ENCODE measurements around the gene FAM168A. TPM values are rescaled to one million over a fixed set of nuclear protein-coding genes. Genes with fewer than 3 reads are reported as not detected.

The FAM168A gene
- total RNA-seq, 1 experiment from 2014 or later, result 62.8 TPM

DNA sequence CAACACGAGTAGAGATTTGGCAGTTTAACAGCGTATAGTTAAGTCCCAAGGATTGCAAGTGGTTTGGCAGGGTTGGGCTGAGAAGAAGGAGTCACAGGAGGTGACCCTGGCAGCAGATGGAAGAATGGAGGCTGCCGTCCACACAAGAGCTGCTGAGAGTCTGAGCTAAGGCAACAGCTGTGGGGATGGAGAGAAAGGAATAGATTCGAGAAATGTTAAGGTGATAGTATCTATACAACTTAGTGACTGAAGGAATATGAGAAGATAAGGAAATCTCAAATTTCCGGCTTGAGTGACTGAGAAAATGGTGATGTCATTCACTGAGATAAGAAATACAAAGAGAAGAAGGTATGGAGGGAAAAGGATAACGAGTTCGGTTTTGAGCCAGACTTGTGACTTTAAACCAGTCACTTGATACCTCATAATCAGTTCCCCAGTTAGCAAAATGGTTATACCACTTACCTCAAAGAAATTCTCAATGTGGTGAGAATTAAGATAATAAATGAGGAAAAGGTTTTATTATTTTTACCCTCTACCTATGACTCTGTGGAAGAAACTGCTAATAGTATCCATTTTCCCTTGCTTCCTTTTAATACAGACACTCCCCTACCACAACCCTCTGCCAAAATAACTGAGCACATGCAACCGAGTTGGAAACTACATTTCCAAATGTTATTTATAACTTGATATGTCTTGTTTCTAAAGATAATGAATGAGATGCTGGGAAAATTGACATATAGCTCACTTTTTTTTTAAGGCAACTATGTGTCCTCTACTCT, 30.7 kb downstream of the FAM168A start:
- no peak overlapping the region for H3K4me3 ChIP-seq (ENCODE audit: low read depth in 2 of 2, low read length in 2 of 2)

DNA sequence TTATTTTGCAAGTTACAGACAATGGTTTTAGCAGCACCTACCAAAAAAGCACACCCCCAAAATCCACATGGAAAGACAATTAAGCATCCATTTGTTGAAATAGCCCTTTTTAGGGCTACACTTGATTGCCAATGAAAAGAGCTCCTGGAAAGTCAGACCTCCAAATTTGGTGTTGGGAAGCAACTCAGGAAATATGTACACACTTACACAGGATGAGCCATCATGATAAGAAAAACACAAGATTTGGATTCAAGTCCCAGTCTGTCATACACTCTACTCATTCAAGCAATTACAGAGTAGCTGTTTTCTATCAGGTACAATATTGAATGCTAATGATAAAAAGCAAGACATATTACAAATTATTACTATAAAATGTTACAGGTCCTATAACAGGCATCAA, 31.5 kb downstream of the FAM168A start:
- ChIA-PET POLR2A (no interaction called here), CTCF (no interaction called here)
- in situ Hi-C loops (cut with HindIII; ENCODE audit: low pct_unique_long_range_greater_than_20kb, low sequenced_read_pairs), result no loop called here

More for the DNA sequence above, 30.7 kb downstream of the FAM168A start:
- in situ Hi-C loops (cut with HindIII; ENCODE audit: low pct_unique_long_range_greater_than_20kb, low sequenced_read_pairs), result no loop called here
- DNase-seq (ENCODE audit: low read depth, low spot score), result no peak
- intact Hi-C loops (cut with micrococcal nuclease; ENCODE audit: unreplicated experiment), result no loop called here
- BruUV-seq (replicated peaks), result no TSS peak
- no peak for TF ChIP-seq POLR2AphosphoS5 (IDR thresholded peaks at IDR 0.05; ENCODE audit: low read depth, low read length)
- TF ChIP-seq, protein P1, sequence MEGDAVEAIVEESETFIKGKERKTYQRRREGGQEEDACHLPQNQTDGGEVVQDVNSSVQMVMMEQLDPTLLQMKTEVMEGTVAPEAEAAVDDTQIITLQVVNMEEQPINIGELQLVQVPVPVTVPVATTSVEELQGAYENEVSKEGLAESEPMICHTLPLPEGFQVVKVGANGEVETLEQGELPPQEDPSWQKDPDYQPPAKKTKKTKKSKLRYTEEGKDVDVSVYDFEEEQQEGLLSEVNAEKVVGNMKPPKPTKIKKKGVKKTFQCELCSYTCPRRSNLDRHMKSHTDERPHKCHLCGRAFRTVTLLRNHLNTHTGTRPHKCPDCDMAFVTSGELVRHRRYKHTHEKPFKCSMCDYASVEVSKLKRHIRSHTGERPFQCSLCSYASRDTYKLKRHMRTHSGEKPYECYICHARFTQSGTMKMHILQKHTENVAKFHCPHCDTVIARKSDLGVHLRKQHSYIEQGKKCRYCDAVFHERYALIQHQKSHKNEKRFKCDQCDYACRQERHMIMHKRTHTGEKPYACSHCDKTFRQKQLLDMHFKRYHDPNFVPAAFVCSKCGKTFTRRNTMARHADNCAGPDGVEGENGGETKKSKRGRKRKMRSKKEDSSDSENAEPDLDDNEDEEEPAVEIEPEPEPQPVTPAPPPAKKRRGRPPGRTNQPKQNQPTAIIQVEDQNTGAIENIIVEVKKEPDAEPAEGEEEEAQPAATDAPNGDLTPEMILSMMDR (IDR thresholded peaks at IDR 0.05), result no peak
- CTCF ChIA-PET, result no interaction called here
- H3K4me1 ChIP-seq (ENCODE audit: control insufficient read depth, insufficient read depth, low read length), result no peaks in the 10 kb centered on the region
- no peaks in the 10 kb centered on the region for H3K27me3 ChIP-seq (ENCODE audit: control insufficient read depth, insufficient read depth, low read length)
- H3K9me3 ChIP-seq (ENCODE audit: control insufficient read depth, insufficient read depth, low read depth, low read length), result no peaks in the 10 kb centered on the region
- ATAC-seq, result no peak
- no peaks in the 10 kb centered on the region for H3K36me3 ChIP-seq (ENCODE audit: control insufficient read depth, insufficient read depth, low read length)
- no peak overlapping the region for H3K27ac ChIP-seq (ENCODE audit: low read length)
- POLR2A ChIA-PET, result no interaction called here

More for the DNA sequence above, 31.5 kb downstream of the FAM168A start:
- Histone ChIP-seq H3K4me1 (ENCODE audit: control insufficient read depth, insufficient read depth, low read length) (no peaks in the 10 kb centered on the region), H3K9me3 (ENCODE audit: control insufficient read depth, insufficient read depth, low read depth, low read length) (no peaks in the 10 kb centered on the region), H3K36me3 (ENCODE audit: control insufficient read depth, insufficient read depth, low read length) (no peaks in the 10 kb centered on the region), H3K27me3 (ENCODE audit: control insufficient read depth, insufficient read depth, low read length) (no peaks in the 10 kb centered on the region), H3K27ac (ENCODE audit: low read length) (no peak overlapping the region), H3K4me3 (ENCODE audit: low read depth in 2 of 2, low read length in 2 of 2) (no peak overlapping the region)
- ATAC-seq (no peak), DNase-seq (ENCODE audit: low read depth, low spot score) (no peak)
- TF ChIP-seq SIN3A (IDR thresholded peaks at IDR 0.05; ENCODE audit: borderline replicate concordance, insufficient read depth, low read depth, low read length), result no peak
- TF ChIP-seq TCF7L2 (IDR thresholded peaks at IDR 0.05; ENCODE audit: low read depth, low read length), result no peak
- no peak for TF ChIP-seq POLR2AphosphoS5 (IDR thresholded peaks at IDR 0.05; ENCODE audit: low read depth, low read length)
- no peak for TF ChIP-seq REST (IDR thresholded peaks at IDR 0.05; ENCODE audit: insufficient read depth in 1 of 2, low read depth in 2 of 2, low read length in 1 of 2)
- TF ChIP-seq, protein P1 (IDR thresholded peaks at IDR 0.05), result no peak
- intact Hi-C loops (cut with micrococcal nuclease; ENCODE audit: unreplicated experiment), result no loop called here
- BruUV-seq (replicated peaks), result no TSS peak
